Measurements from ENCODE around the gene TM4SF5. TPM values are rescaled to one million over a fixed set of nuclear protein-coding genes. Genes with fewer than 3 reads are reported as not detected.

The TM4SF5 gene
- polyA plus RNA-seq, 1 donor from 2014 or later: not detected

DNA sequence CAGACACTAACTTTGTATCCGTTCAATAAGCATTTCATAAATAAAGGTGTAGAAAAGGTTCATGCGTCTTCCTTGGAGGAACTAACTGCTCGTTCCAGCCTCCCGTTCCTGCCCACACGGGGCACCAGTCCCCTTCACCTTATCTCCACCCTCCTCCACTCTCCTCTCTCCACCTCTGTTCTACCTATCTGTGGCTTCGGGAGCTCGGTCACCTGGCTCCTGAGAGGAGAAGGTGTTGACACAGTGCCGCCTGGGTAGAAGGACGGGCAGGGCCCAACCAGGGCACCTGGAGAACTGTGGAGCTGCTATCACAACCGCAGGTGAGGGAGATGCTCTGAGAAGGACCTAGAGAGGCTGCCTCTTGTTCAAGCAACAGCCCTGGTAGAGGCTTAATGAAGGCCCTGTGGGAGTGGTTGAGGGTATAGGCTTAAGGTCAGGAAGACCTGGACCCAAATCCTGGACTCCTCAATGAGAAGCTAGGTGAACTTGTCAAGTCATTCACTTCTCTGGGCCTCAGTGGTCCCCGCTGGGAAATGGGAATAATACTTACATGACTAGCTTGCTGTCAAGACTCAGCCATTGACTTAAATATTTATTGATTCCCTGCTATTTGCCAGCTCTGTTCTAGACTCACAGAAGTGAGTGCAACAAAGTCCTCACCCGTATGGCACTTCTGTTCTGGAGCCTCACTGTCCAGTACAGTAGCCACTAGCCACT lies 51.8 kb downstream of the TM4SF5 start:
- Histone ChIP-seq H3K9ac (ENCODE audit: low read length) (no peak overlapping the region), H3K9me2 (ENCODE audit: insufficient read depth, low read length) (no peaks in the 10 kb centered on the region), H3K4me3 (ENCODE audit: low read length) (no peak overlapping the region), H3F3A (ENCODE audit: insufficient read depth, low read length, poor library complexity, severe bottlenecking) (no peaks in the 10 kb centered on the region), H3K4me2 (ENCODE audit: low read length) (no peak overlapping the region), H3K27me3 (ENCODE audit: insufficient read depth, low read depth, low read length) (no peaks in the 10 kb centered on the region), H2AFZ (ENCODE audit: low read depth, low read length) (no peak overlapping the region), H3K27ac (ENCODE audit: low read length) (no peak overlapping the region), H3K36me3 (ENCODE audit: insufficient read depth, low read length) (no peaks in the 10 kb centered on the region), H4K20me1 (ENCODE audit: insufficient read depth) (no peaks in the 10 kb centered on the region), H3K79me2 (replicated peaks; ENCODE audit: insufficient read depth, low read length) (no peaks in the 10 kb centered on the region), H3K9me3 (ENCODE audit: low read length) (no peaks in the 10 kb centered on the region)
- no peak for TF ChIP-seq RAD21 (conservative IDR thresholded peaks at IDR 0.05)
- no peak for TF ChIP-seq TAF1 (IDR thresholded peaks at IDR 0.05; ENCODE audit: low read depth)
- no peak for TF ChIP-seq CTCF (IDR thresholded peaks at IDR 0.05; ENCODE audit: poor library complexity, severe bottlenecking)
- TF ChIP-seq MXI1 (conservative IDR thresholded peaks at IDR 0.05; ENCODE audit: poor library complexity, severe bottlenecking): no peak
- TF ChIP-seq, protein P1, sequence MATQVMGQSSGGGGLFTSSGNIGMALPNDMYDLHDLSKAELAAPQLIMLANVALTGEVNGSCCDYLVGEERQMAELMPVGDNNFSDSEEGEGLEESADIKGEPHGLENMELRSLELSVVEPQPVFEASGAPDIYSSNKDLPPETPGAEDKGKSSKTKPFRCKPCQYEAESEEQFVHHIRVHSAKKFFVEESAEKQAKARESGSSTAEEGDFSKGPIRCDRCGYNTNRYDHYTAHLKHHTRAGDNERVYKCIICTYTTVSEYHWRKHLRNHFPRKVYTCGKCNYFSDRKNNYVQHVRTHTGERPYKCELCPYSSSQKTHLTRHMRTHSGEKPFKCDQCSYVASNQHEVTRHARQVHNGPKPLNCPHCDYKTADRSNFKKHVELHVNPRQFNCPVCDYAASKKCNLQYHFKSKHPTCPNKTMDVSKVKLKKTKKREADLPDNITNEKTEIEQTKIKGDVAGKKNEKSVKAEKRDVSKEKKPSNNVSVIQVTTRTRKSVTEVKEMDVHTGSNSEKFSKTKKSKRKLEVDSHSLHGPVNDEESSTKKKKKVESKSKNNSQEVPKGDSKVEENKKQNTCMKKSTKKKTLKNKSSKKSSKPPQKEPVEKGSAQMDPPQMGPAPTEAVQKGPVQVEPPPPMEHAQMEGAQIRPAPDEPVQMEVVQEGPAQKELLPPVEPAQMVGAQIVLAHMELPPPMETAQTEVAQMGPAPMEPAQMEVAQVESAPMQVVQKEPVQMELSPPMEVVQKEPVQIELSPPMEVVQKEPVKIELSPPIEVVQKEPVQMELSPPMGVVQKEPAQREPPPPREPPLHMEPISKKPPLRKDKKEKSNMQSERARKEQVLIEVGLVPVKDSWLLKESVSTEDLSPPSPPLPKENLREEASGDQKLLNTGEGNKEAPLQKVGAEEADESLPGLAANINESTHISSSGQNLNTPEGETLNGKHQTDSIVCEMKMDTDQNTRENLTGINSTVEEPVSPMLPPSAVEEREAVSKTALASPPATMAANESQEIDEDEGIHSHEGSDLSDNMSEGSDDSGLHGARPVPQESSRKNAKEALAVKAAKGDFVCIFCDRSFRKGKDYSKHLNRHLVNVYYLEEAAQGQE (IDR thresholded peaks at IDR 0.05; ENCODE audit: borderline replicate concordance): no peak
- TF ChIP-seq EP300 (conservative IDR thresholded peaks at IDR 0.05; ENCODE audit: poor library complexity, severe bottlenecking): no peak
- TF ChIP-seq SMC3 (conservative IDR thresholded peaks at IDR 0.05; ENCODE audit: poor library complexity): no peak
- no peak for TF ChIP-seq POLR2AphosphoS5 (IDR thresholded peaks at IDR 0.05)
- no peak for TF ChIP-seq EZH2 (IDR thresholded peaks at IDR 0.05; ENCODE audit: borderline replicate concordance, insufficient read depth, low read length, poor library complexity, severe bottlenecking)

GRCh38 chr17:4827399-4827798 lies 55.7 kb downstream of the TM4SF5 start:
- Histone ChIP-seq H4K20me1 (ENCODE audit: insufficient read depth) (no peaks in the 10 kb centered on the region), H2AFZ (ENCODE audit: low read depth, low read length) (no peak overlapping the region), H3K27me3 (ENCODE audit: insufficient read depth, low read depth, low read length) (no peaks in the 10 kb centered on the region), H3F3A (ENCODE audit: insufficient read depth, low read length, poor library complexity, severe bottlenecking) (no peaks in the 10 kb centered on the region), H3K4me3 (ENCODE audit: low read length) (no peak overlapping the region), H3K79me2 (replicated peaks; ENCODE audit: insufficient read depth, low read length) (no peaks in the 10 kb centered on the region), H3K4me2 (ENCODE audit: low read length) (no peak overlapping the region), H3K36me3 (ENCODE audit: insufficient read depth, low read length) (no peaks in the 10 kb centered on the region), H3K9me3 (ENCODE audit: low read length) (no peaks in the 10 kb centered on the region), H3K9ac (ENCODE audit: low read length) (no peak overlapping the region), H3K27ac (ENCODE audit: low read length) (no peak overlapping the region), H3K9me2 (ENCODE audit: insufficient read depth, low read length) (no peaks in the 10 kb centered on the region)
- TF ChIP-seq POLR2AphosphoS5 (IDR thresholded peaks at IDR 0.05) (no peak), MXI1 (conservative IDR thresholded peaks at IDR 0.05; ENCODE audit: poor library complexity, severe bottlenecking) (no peak), CTCF (IDR thresholded peaks at IDR 0.05; ENCODE audit: poor library complexity, severe bottlenecking) (no peak), EZH2 (IDR thresholded peaks at IDR 0.05; ENCODE audit: borderline replicate concordance, insufficient read depth, low read length, poor library complexity, severe bottlenecking) (no peak)
- TF ChIP-seq, protein P1 (IDR thresholded peaks at IDR 0.05; ENCODE audit: borderline replicate concordance): no peak
